ENCODE measurements around the gene PIK3CA. TPM values are rescaled to one million over a fixed set of nuclear protein-coding genes. Genes with fewer than 3 reads are reported as not detected.

Gene PIK3CA
- total RNA-seq, 4 donors from 2014 or later, result 12.6 to 65.2 (median 36.3) TPM

DNA sequence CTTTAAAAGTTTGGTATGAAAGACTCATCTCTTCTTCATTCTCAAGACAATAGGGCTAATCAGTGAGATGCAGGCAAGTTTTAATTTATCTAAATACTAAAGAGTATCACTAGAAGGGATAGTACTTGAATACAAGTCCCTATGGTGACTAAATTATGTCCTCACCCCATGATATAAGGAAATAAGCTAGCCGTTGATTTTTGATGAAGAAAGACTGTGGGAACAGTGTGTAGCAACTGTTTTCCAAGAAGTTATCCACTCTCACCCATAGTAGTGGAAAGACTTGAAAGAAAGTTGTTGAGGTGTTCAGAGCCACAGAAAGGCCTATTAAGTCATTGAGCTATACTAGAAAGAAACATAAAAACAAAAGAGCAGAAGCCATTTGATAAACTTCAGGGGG lies 36.7 kb downstream of the PIK3CA start:
- TF ChIP-seq POLR2A (IDR thresholded peaks at IDR 0.05) (no peak), CTCF (IDR thresholded peaks at IDR 0.05) (no peak)
- no peaks in the 10 kb centered on the region for H3K27me3 ChIP-seq
- H3K4me3 ChIP-seq, result no peak overlapping the region
- DNase-seq, result no peak
- H3K36me3 ChIP-seq, result no peaks in the 10 kb centered on the region
- H3K27ac ChIP-seq, result no peak overlapping the region
- intact Hi-C loops (cut with DNase I; ENCODE audit: low total_unique reads), result no loop called here
- H3K4me1 ChIP-seq, result peaks cover 0 to 36% of the 10 kb centered on the region in 2 donors
- H3K9me3 ChIP-seq, result no peaks in the 10 kb centered on the region

DNA sequence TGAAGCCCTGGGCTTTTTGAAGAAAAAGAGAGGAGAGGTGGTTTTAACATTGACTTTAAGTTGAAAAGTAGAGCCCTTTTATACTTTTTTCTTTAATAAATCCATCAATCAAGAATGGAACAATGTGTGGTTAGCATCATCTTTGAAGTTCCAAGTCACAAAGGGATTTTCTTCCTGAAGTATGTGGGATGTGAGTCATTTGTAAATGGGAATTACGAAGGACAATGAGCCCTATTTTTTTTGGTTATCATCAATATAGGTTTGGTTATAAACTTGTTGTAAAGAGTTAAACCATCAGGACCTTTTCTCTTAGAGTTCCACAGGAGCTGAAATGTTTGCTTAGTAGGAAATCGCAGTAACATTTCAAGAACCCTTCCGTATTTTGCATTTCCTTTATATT lies 38.3 kb downstream of the PIK3CA start:
- DNase-seq, result no peak
- Histone ChIP-seq H3K9me3 (no peaks in the 10 kb centered on the region), H3K27ac (no peak overlapping the region), H3K36me3 (no peaks in the 10 kb centered on the region), H3K27me3 (no peaks in the 10 kb centered on the region), H3K4me1 (peaks cover 0 to 26% of the 10 kb centered on the region in 2 donors), H3K4me3 (no peak overlapping the region)
- TF ChIP-seq POLR2A (IDR thresholded peaks at IDR 0.05), result no peak
- TF ChIP-seq CTCF (IDR thresholded peaks at IDR 0.05), result no peak
- intact Hi-C loops (cut with DNase I; ENCODE audit: low total_unique reads), result no loop called here

DNA sequence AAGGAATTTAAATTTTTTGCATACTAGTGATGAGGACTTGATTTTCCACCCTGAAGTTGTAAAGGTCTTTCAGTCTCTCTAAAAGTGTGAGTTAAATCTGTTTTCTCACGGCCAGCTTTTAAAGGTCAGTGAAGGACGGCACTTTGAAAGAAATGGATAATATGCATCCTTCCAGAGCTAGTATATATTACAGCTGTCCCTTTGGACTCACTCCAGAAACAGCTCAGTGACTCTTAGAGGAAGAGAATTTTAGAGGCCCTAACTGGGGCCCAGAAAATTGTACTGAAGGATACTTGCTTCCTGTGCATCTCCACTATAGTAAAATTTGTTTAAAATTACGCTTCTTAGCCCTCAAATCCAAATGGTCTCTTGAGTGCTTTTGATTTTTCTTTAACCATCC lies 41.6 kb downstream of the PIK3CA start:
- Histone ChIP-seq H3K36me3 (no peaks in the 10 kb centered on the region), H3K4me1 (no peaks in the 10 kb centered on the region), H3K27ac (peak overlapping the region in 1 of 2 donors; percentile 15), H3K9me3 (no peaks in the 10 kb centered on the region), H3K27me3 (no peaks in the 10 kb centered on the region), H3K4me3 (no peak overlapping the region)
- intact Hi-C loops (cut with DNase I; ENCODE audit: low total_unique reads), result no loop called here
- no peak for DNase-seq
- TF ChIP-seq POLR2A (IDR thresholded peaks at IDR 0.05) (no peak), CTCF (IDR thresholded peaks at IDR 0.05) (no peak)

DNA sequence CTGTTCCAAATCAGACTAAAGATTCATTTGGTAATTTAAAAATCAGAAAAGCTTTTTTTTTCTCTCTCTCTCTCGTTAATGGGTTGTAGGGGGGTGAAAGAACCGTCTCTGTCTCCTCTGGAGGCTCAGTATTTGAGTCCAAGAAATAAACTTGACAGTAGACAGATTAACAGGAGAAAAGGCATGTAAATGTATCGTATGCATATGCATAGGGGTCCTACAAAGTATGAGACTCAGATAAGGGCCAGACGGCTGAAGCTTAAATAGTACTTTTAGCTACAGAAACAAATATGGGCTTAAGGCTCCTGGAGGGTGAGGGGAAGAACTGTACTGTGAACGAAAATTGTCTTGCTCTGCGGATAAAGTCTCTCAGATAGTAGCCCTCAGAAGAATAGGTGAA lies 42.4 kb downstream of the PIK3CA start:
- no peak overlapping the region for H3K4me3 ChIP-seq
- intact Hi-C loops (cut with DNase I; ENCODE audit: low total_unique reads), result no loop called here
- H3K9me3 ChIP-seq, result no peaks in the 10 kb centered on the region
- no peaks in the 10 kb centered on the region for H3K36me3 ChIP-seq
- DNase-seq, result no peak
- no peaks in the 10 kb centered on the region for H3K27me3 ChIP-seq
- TF ChIP-seq CTCF (IDR thresholded peaks at IDR 0.05) (no peak), POLR2A (IDR thresholded peaks at IDR 0.05) (no peak)
- H3K27ac ChIP-seq, result peak overlapping the region in 1 of 2 donors; percentile 41
- H3K4me1 ChIP-seq, result no peaks in the 10 kb centered on the region

GRCh38 chr3:179192542-179192941 lies 44.4 kb downstream of the PIK3CA start:
- DNase-seq, result no peak
- Histone ChIP-seq H3K27me3 (no peaks in the 10 kb centered on the region), H3K27ac (no peak overlapping the region), H3K4me3 (no peak overlapping the region), H3K4me1 (no peaks in the 10 kb centered on the region), H3K9me3 (no peaks in the 10 kb centered on the region), H3K36me3 (no peaks in the 10 kb centered on the region)
- intact Hi-C loops (cut with DNase I; ENCODE audit: low total_unique reads), result no loop called here
- TF ChIP-seq POLR2A (IDR thresholded peaks at IDR 0.05) (no peak), CTCF (IDR thresholded peaks at IDR 0.05) (no peak)

Data from uterus (tissue), 4 donors.